ENCODE results near the gene ASIC4. TPM values are rescaled to one million over a fixed set of nuclear protein-coding genes. Genes with fewer than 3 reads are reported as not detected.

ASIC4 gene
- total RNA-seq, 1 experiment from 2014 or later = 2.1 TPM

GRCh38 chr2:219545295-219545942 lies 31.1 kb downstream of the ASIC4 start:
- Histone ChIP-seq H3K4me3 (replicated peaks in 1 of 2; ENCODE audit: low read depth in 1 of 2, low read length in 2 of 2) (no peak overlapping the region), H3K27ac (ENCODE audit: low read depth, low read length) (no peak overlapping the region), H3K9ac (ENCODE audit: low read length) (no peak overlapping the region), H3K9me2 (ENCODE audit: insufficient read depth) (no peaks in the 10 kb centered on the region), H3K9me3 (ENCODE audit: control insufficient read depth in 1 of 2, insufficient read depth in 1 of 2, low read depth in 1 of 2, low read length in 2 of 2) (no peaks in the 10 kb centered on the region), H2AFZ (ENCODE audit: low read depth, low read length, poor library complexity, severe bottlenecking) (no peak overlapping the region), H3K4me2 (ENCODE audit: low read length) (no peak overlapping the region), H4K20me1 (ENCODE audit: insufficient read depth) (peaks cover 6% of the 10 kb centered on the region; the same call in 1 of the 2 replicates), H3K4me1 (ENCODE audit: control insufficient read depth in 1 of 2, insufficient read depth in 2 of 2, low read length in 2 of 2) (peaks cover 0 to 31% of the 10 kb centered on the region in 2 experiments; a peak in 2 of 4 replicates), H3K36me3 (ENCODE audit: control insufficient read depth in 1 of 2, insufficient read depth in 2 of 2, low read length in 2 of 2) (peaks cover 2 to 18% of the 10 kb centered on the region in 2 experiments; a peak in 3 of 4 replicates), H3K79me2 (ENCODE audit: insufficient read depth, low read length) (peaks cover 33% of the 10 kb centered on the region), H3K27me3 (ENCODE audit: insufficient read depth, low read length) (no peaks in the 10 kb centered on the region)
- TF ChIP-seq CBX3 (IDR thresholded peaks at IDR 0.05; ENCODE audit: low read depth) (no peak), EZH2 (IDR thresholded peaks at IDR 0.05) (no peak), FOSL1 (IDR thresholded peaks at IDR 0.05; ENCODE audit: low read depth) (no peak), ZNF274 (IDR thresholded peaks at IDR 0.05; ENCODE audit: low read depth, low read length) (no peak), POLR2A (IDR thresholded peaks at IDR 0.05; ENCODE audit: borderline replicate concordance, extremely low read depth, insufficient read depth, insufficient read length) (no peak), TCF7L2 (IDR thresholded peaks at IDR 0.05; ENCODE audit: borderline replicate concordance, extremely low read depth, insufficient read depth, insufficient read length) (no peak), JUND (IDR thresholded peaks at IDR 0.05) (no peak), CEBPB (IDR thresholded peaks at IDR 0.05; ENCODE audit: low read depth) (no peak), RAD21 (IDR thresholded peaks at IDR 0.05; ENCODE audit: low read depth) (no peak), ELF1 (IDR thresholded peaks at IDR 0.05; ENCODE audit: borderline replicate concordance, low read depth) (no peak), SIN3A (IDR thresholded peaks at IDR 0.05; ENCODE audit: low read depth) (no peak), SRF (IDR thresholded peaks at IDR 0.05; ENCODE audit: low read depth) (no peak), ZBTB33 (IDR thresholded peaks at IDR 0.05; ENCODE audit: extremely low read depth, insufficient replicate concordance, low read length) (no peak), ZFX (IDR thresholded peaks at IDR 0.05) (no peak)
- TF ChIP-seq, protein P1, sequence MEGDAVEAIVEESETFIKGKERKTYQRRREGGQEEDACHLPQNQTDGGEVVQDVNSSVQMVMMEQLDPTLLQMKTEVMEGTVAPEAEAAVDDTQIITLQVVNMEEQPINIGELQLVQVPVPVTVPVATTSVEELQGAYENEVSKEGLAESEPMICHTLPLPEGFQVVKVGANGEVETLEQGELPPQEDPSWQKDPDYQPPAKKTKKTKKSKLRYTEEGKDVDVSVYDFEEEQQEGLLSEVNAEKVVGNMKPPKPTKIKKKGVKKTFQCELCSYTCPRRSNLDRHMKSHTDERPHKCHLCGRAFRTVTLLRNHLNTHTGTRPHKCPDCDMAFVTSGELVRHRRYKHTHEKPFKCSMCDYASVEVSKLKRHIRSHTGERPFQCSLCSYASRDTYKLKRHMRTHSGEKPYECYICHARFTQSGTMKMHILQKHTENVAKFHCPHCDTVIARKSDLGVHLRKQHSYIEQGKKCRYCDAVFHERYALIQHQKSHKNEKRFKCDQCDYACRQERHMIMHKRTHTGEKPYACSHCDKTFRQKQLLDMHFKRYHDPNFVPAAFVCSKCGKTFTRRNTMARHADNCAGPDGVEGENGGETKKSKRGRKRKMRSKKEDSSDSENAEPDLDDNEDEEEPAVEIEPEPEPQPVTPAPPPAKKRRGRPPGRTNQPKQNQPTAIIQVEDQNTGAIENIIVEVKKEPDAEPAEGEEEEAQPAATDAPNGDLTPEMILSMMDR (IDR thresholded peaks at IDR 0.05 in 2 of 3, conservative IDR thresholded peaks at IDR 0.05 in 1 of 3; ENCODE audit: borderline replicate concordance in 1 of 3, insufficient read depth in 1 of 3, low read depth in 2 of 3, low read length in 2 of 3) = no peak
- TF ChIP-seq, protein P2, sequence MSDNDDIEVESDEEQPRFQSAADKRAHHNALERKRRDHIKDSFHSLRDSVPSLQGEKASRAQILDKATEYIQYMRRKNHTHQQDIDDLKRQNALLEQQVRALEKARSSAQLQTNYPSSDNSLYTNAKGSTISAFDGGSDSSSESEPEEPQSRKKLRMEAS (IDR thresholded peaks at IDR 0.05) = no peak
- TF ChIP-seq, protein P3, sequence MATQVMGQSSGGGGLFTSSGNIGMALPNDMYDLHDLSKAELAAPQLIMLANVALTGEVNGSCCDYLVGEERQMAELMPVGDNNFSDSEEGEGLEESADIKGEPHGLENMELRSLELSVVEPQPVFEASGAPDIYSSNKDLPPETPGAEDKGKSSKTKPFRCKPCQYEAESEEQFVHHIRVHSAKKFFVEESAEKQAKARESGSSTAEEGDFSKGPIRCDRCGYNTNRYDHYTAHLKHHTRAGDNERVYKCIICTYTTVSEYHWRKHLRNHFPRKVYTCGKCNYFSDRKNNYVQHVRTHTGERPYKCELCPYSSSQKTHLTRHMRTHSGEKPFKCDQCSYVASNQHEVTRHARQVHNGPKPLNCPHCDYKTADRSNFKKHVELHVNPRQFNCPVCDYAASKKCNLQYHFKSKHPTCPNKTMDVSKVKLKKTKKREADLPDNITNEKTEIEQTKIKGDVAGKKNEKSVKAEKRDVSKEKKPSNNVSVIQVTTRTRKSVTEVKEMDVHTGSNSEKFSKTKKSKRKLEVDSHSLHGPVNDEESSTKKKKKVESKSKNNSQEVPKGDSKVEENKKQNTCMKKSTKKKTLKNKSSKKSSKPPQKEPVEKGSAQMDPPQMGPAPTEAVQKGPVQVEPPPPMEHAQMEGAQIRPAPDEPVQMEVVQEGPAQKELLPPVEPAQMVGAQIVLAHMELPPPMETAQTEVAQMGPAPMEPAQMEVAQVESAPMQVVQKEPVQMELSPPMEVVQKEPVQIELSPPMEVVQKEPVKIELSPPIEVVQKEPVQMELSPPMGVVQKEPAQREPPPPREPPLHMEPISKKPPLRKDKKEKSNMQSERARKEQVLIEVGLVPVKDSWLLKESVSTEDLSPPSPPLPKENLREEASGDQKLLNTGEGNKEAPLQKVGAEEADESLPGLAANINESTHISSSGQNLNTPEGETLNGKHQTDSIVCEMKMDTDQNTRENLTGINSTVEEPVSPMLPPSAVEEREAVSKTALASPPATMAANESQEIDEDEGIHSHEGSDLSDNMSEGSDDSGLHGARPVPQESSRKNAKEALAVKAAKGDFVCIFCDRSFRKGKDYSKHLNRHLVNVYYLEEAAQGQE (IDR thresholded peaks at IDR 0.05; ENCODE audit: low read depth) = no peak
- ChIA-PET CTCF (no interaction called here), RAD21 (ENCODE audit: low non-redundant PET in 1 of 2, low total read pairs in 2 of 2, uncharacterized antibody in 2 of 2, unreplicated experiment in 2 of 2) (no interaction called here), POLR2A (interaction anchor here (0.5 to 0.6 kb wide), 2 partner anchors 23 to 103 kb away, joined by 3 to 7 read pairs; no protein-coding TSS in a partner anchor)
- ATAC-seq (no peak), DNase-seq (ENCODE audit: low read depth, low spot score) (no peak)
- BruUV-seq (replicated peaks) = no TSS peak
- intact Hi-C loops (cut with micrococcal nuclease) = no loop called here
